ENCODE results near the gene SPEF2. TPM values are rescaled to one million over a fixed set of nuclear protein-coding genes. Genes with fewer than 3 reads are reported as not detected.

Gene SPEF2
- total RNA-seq, 1 donor from 2014 or later, result 3.4 TPM

GRCh38 chr5:35830587-35830986 lies 212.9 kb downstream of the SPEF2 start:
- Mint-ChIP-seq H3K36me3 (ENCODE audit: low read depth, unreplicated experiment) (no peaks in the 10 kb centered on the region), H3K4me1 (ENCODE audit: unreplicated experiment) (no peaks in the 10 kb centered on the region), H3K27me3 (ENCODE audit: unreplicated experiment) (no peaks in the 10 kb centered on the region), H3K9me3 (ENCODE audit: unreplicated experiment) (no peaks in the 10 kb centered on the region), H3K4me3 (ENCODE audit: unreplicated experiment) (no peak overlapping the region), H3K27ac (ENCODE audit: unreplicated experiment) (no peak overlapping the region)
- TF ChIP-seq CTCF (IDR thresholded peaks at IDR 0.05; ENCODE audit: unreplicated experiment), result no peak
- DNase-seq (ENCODE audit: low spot score), result no peak

- no peaks in the 10 kb centered on the region for H3K4me1 Mint-ChIP-seq (ENCODE audit: unreplicated experiment)
- H3K27me3 Mint-ChIP-seq (ENCODE audit: unreplicated experiment), result no peaks in the 10 kb centered on the region
- no peak for TF ChIP-seq CTCF (IDR thresholded peaks at IDR 0.05; ENCODE audit: unreplicated experiment)
- H3K9me3 Mint-ChIP-seq (ENCODE audit: unreplicated experiment), result no peaks in the 10 kb centered on the region
- H3K27ac Mint-ChIP-seq (ENCODE audit: unreplicated experiment), result no peak overlapping the region
- H3K4me3 Mint-ChIP-seq (ENCODE audit: unreplicated experiment), result no peak overlapping the region
- DNase-seq (ENCODE audit: low spot score), result no peak
- no peaks in the 10 kb centered on the region for H3K36me3 Mint-ChIP-seq (ENCODE audit: low read depth, unreplicated experiment)
Observed at GRCh38 chr5:35832762-35833161, 215.1 kb downstream of the SPEF2 start.

GRCh38 chr5:35833224-35833623 lies 215.6 kb downstream of the SPEF2 start:
- H3K9me3 Mint-ChIP-seq (ENCODE audit: unreplicated experiment), result no peaks in the 10 kb centered on the region
- TF ChIP-seq CTCF (IDR thresholded peaks at IDR 0.05; ENCODE audit: unreplicated experiment), result no peak
- H3K4me3 Mint-ChIP-seq (ENCODE audit: unreplicated experiment), result no peak overlapping the region
- H3K27me3 Mint-ChIP-seq (ENCODE audit: unreplicated experiment), result no peaks in the 10 kb centered on the region
- DNase-seq (ENCODE audit: low spot score), result no peak
- H3K36me3 Mint-ChIP-seq (ENCODE audit: low read depth, unreplicated experiment), result no peaks in the 10 kb centered on the region
- H3K27ac Mint-ChIP-seq (ENCODE audit: unreplicated experiment), result no peak overlapping the region
- no peaks in the 10 kb centered on the region for H3K4me1 Mint-ChIP-seq (ENCODE audit: unreplicated experiment)

GRCh38 chr5:35835796-35836742 lies 218.4 kb downstream of the SPEF2 start:
- no peaks in the 10 kb centered on the region for H3K36me3 Mint-ChIP-seq (ENCODE audit: low read depth, unreplicated experiment)
- TF ChIP-seq CTCF (IDR thresholded peaks at IDR 0.05; ENCODE audit: unreplicated experiment), result no peak
- H3K27me3 Mint-ChIP-seq (ENCODE audit: unreplicated experiment), result no peaks in the 10 kb centered on the region
- H3K9me3 Mint-ChIP-seq (ENCODE audit: unreplicated experiment), result no peaks in the 10 kb centered on the region
- no peaks in the 10 kb centered on the region for H3K4me1 Mint-ChIP-seq (ENCODE audit: unreplicated experiment)
- no peak for DNase-seq (ENCODE audit: low spot score)
- no peak overlapping the region for H3K4me3 Mint-ChIP-seq (ENCODE audit: unreplicated experiment)
- H3K27ac Mint-ChIP-seq (ENCODE audit: unreplicated experiment), result no peak overlapping the region

GRCh38 chr5:35838370-35839042 lies 220.8 kb downstream of the SPEF2 start:
- Mint-ChIP-seq H3K36me3 (ENCODE audit: low read depth, unreplicated experiment) (no peaks in the 10 kb centered on the region), H3K4me3 (ENCODE audit: unreplicated experiment) (no peak overlapping the region), H3K27me3 (ENCODE audit: unreplicated experiment) (no peaks in the 10 kb centered on the region), H3K27ac (ENCODE audit: unreplicated experiment) (no peak overlapping the region), H3K9me3 (ENCODE audit: unreplicated experiment) (no peaks in the 10 kb centered on the region), H3K4me1 (ENCODE audit: unreplicated experiment) (no peaks in the 10 kb centered on the region)
- DNase-seq (ENCODE audit: low spot score), result no peak
- TF ChIP-seq CTCF (IDR thresholded peaks at IDR 0.05; ENCODE audit: unreplicated experiment), result no peak

Measured in endothelial cell (in vitro differentiated cells).